GM12878 (cell line): ENCODE data around the gene RANBP3. TPM values are rescaled to one million over a fixed set of nuclear protein-coding genes. Genes with fewer than 3 reads are reported as not detected.

Source experiments
- ATAC-seq: fragments of 200-7000 bp; cut with Tn5 transposase; 3 replicates; pipeline ENCODE4 v1.9.1; 2020; ENCODE audit warnings: mild to moderate bottlenecking, moderate library complexity
- BruUV-seq: library from RNA; stranded (reverse); fragments of 400-500 nt; replicated peaks from 2 replicates; lab custom pipeline; 2021; lab: Mats Ljungman, UMichigan
- CTCF ChIA-PET: fragments of 300-600 bp; sonication (Branson Sonifier 250); formaldehyde crosslinking; extraction: SDS; loops from one replicate; lab custom pipeline; 2021; ENCODE audit warnings: inconsistent platforms; lab: Yijun Ruan, JAX
- POLR2A ChIA-PET: fragments of 350-600 bp; formaldehyde crosslinking; extraction: SDS; loops from one replicate; lab custom pipeline; 2021; ENCODE audit warnings: inconsistent platforms; lab: Charles Lee
- RAD21 ChIA-PET: fragments of 300-600 bp; sonication (Branson Sonifier 250); formaldehyde crosslinking; loops from one replicate; lab custom pipeline; 2023; ENCODE audit warnings: antibody characterized with exemption; ENCODE audit not compliant: unreplicated experiment; lab: Charles Lee
- SMC1A ChIA-PET: fragments of 300-600 bp; sonication (Branson Sonifier 250); formaldehyde crosslinking; loops from one replicate; lab custom pipeline; 2023; ENCODE audit not compliant: unreplicated experiment, uncharacterized antibody; lab: Charles Lee
- DNase-seq: peaks from one replicate; pipeline ENCODE4 v3.0.0-alpha.2; 2011; ENCODE audit warnings: low read depth, low spot score
- FAIRE-seq: peaks from 3 replicates; lab custom pipeline; 2011; peaks lifted over from hg19 to GRCh38; lab: Jason Lieb, UNC
- H2AFZ ChIP-seq: 2 replicates; pipeline ENCODE4 v1.6.0; 2011; ENCODE audit warnings: low read depth, low read length, control low read depth; ENCODE audit not compliant: control insufficient read depth
- H3K27ac ChIP-seq: 2 replicates; pipeline ENCODE4 v1.5.1; 2011; ENCODE audit warnings: control low read depth; ENCODE audit not compliant: control insufficient read depth, insufficient read depth
- H3K27me3 ChIP-seq, 2 experiments: replicated peaks in 1 of 2; 2 replicates each; pipeline versions ENCODE4 v1.6.0 to v1.6.1; 2011; ENCODE audit warnings: low read length in 1 of 2; ENCODE audit not compliant: control insufficient read depth in 2 of 2, insufficient read depth in 2 of 2
- H3K36me3 ChIP-seq, 2 experiments: 2 replicates each; pipeline ENCODE4 v1.5.1; 2011; ENCODE audit warnings: low read length in 1 of 2; ENCODE audit not compliant: control insufficient read depth in 2 of 2, insufficient read depth in 2 of 2
- H3K4me1 ChIP-seq: 2 replicates; pipeline ENCODE4 v1.6.1; 2011; ENCODE audit warnings: mild to moderate bottlenecking, low read length, moderate library complexity, mixed read lengths; ENCODE audit not compliant: control insufficient read depth, insufficient read depth
- H3K4me2 ChIP-seq: 2 replicates; pipeline ENCODE4 v1.6.0; 2011; ENCODE audit warnings: control low read depth; ENCODE audit not compliant: control insufficient read depth, insufficient read depth
- H3K4me3 ChIP-seq: fragments of 200-600 bp; sonication (generic); 2 replicates; pipeline ENCODE4 v1.5.1; 2016
- H3K79me2 ChIP-seq: 2 replicates; pipeline ENCODE4 v1.6.0; 2011; ENCODE audit warnings: low read length; ENCODE audit not compliant: control insufficient read depth, insufficient read depth
- H3K9ac ChIP-seq: 2 replicates; pipeline ENCODE4 v1.8.0; 2011; ENCODE audit warnings: low read length, control low read depth, mixed read lengths; ENCODE audit not compliant: control insufficient read depth, insufficient read depth
- H3K9me3 ChIP-seq: replicated peaks from 3 replicates; pipeline ENCODE4 v1.5.1; 2011; ENCODE audit warnings: mild to moderate bottlenecking, low read length; ENCODE audit not compliant: control insufficient read depth, insufficient read depth
- H4K20me1 ChIP-seq: 2 replicates; pipeline ENCODE4 v1.6.0; 2011; ENCODE audit not compliant: control insufficient read depth, insufficient read depth
- ATF2 ChIP-seq: IDR thresholded peaks from 2 replicates; pipeline ENCODE4 v1.6.1; 2012; ENCODE audit warnings: low read length, inconsistent platforms
- EP300 ChIP-seq, 2 experiments: fragments of 150-350 bp in 1 of 2; IDR thresholded peaks; 2 replicates each; pipeline ENCODE4 v1.6.1; 2011 to 2012; ENCODE audit warnings: low read depth in 2 of 2, low read length in 2 of 2, borderline replicate concordance in 1 of 2, improper control_type of control experiment in 1 of 2, inconsistent platforms in 1 of 2; ENCODE audit not compliant: control insufficient read depth in 1 of 2
- FOXM1 ChIP-seq: IDR thresholded peaks from 2 replicates; pipeline ENCODE4 v1.6.1; 2012; ENCODE audit warnings: low read depth, mild to moderate bottlenecking, inconsistent platforms, low read length, moderate library complexity
- HDGF ChIP-seq: fragments of 450-650 bp; IDR thresholded peaks from 2 replicates; pipeline ENCODE4 v1.6.1; 2016; ENCODE audit warnings: antibody characterized with exemption
- POLR2A ChIP-seq: IDR thresholded peaks from 2 replicates; pipeline ENCODE4 v1.6.1; 2011; ENCODE audit warnings: low read depth, mild to moderate bottlenecking, low read length
- WGBS: methylation state at CpG from one replicate; pipeline ENCODE4 v1.1.6; 2016; ENCODE audit warnings: low lambda C conversion rate; ENCODE audit not compliant: insufficient replicate concordance, insufficient coverage; ENCODE audit errors: missing lambda C conversion rate; 5-methylcytosine and 5-hydroxymethylcytosine counted together
- in situ Hi-C: fragments of 300-500 bp; cut with MboI; formaldehyde crosslinking; loops from 9 replicates; pipeline ENCODE4 v1.14.3; 2018; ENCODE audit warnings: mixed read lengths
- intact Hi-C: fragments of 100-400 bp; cut with micrococcal nuclease; formaldehyde crosslinking; loops from one replicate; pipeline ENCODE4 v1.14.2; 2022; ENCODE audit not compliant: unreplicated experiment
- polyA plus RNA-seq, 11 experiments: library from polyadenylated mRNA; depleted of rRNA in 4 of 11; unstranded in 6 of 11; stranded (reverse) in 5 of 11; fragments of >200 nt; fragmentation: Nextera tagmentation in 4 of 11; fragmentation: Illumina TruSeq in 1 of 11; extraction: Ambion mirVana in 4 of 11; extraction: Trizol in 1 of 11; gene quantifications; 1 replicate in 1 of 11; 2 replicates in 10 of 11; pipeline versions ENCODE4 v1.2.1 to v1.2.3, GENCODE V29; 2011 to 2016; ENCODE audit warnings: inconsistent platforms in 2 of 11, missing spikeins in 2 of 11, low read depth in 1 of 11
- total RNA-seq, 4 experiments: library from RNA; depleted of rRNA in 3 of 4; stranded (reverse); fragments of >200 nt in 3 of 4; fragmentation: Illumina TruSeq in 1 of 4; extraction: Trizol in 1 of 4; gene quantifications; 2 replicates each; pipeline versions ENCODE4 v1.2.1 to v1.2.3, GENCODE V29; 2013 to 2021

Gene RANBP3
- total and polyA plus RNA-seq, 10 of the 15 experiments (the other 5 are each of a cell fraction or from before 2014, with no cell fraction given): 1.1 to 81.6 (median 60.0) TPM

DNA sequence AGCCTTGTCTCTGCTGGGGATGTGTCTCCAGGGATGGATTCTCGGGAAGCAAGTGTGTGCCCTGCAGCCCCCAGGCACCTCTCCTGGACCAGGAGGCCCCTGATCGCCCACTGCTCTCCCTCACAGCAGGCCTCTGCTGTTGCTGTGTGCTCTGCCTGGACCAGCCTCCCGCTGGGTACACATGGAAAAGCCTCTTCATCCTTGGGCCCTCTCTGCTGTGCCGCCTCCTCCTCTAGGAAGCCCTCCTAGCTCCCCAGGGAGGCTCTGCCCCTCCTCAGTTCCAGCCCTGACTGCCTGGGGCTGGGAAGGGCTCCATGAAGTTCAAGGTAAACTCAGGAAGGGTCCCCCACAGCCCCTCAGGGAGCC is 86.4 kb downstream of the RANBP3 start:
- ChIA-PET POLR2A (no interaction called here), SMC1A (no interaction called here)

DNA sequence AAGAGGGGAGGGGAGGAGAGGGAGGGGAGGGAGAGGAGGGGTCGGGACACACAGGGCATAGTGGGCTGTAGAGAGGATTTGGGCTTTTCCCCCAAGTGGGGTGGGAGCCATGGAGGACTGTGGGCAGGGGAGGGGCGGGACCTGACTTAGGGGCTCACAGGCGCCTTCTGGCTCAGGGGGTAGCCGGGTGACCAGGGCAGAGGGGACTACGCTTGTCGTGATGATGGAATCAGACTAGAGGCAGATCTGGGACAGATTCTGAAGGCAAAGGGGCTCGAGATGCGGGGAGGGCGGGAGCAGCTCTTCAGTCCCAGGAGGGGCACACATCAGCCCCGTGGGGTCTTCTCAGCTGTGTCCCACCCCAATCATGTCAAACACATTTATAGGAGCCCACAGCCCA is 87.8 kb downstream of the RANBP3 start:
- CTCF ChIA-PET: interaction anchor here (1.7 kb wide), 1 partner anchor 78 kb away, joined by 5 read pairs; no protein-coding TSS in a partner anchor

More for the DNA sequence above, 86.4 kb downstream of the RANBP3 start:
- in situ Hi-C loops: no loop called here
- BruUV-seq: no TSS peak
- Histone ChIP-seq H3K9ac (no peak overlapping the region), H3K27ac (no peak overlapping the region), H3K9me3 (no peaks in the 10 kb centered on the region), H2AFZ (no peak overlapping the region), H3K36me3 (peaks cover under 1 to 10% of the 10 kb centered on the region in 2 experiments; a peak in 3 of 4 replicates), H3K4me3 (no peak overlapping the region), H3K4me2 (no peak overlapping the region), H3K4me1 (no peaks in the 10 kb centered on the region), H4K20me1 (peaks cover 3% of the 10 kb centered on the region; the same call in 1 of the 2 replicates), H3K79me2 (no peaks in the 10 kb centered on the region), H3K27me3 (no peaks in the 10 kb centered on the region)
- no peak for FAIRE-seq
- RAD21 ChIA-PET: interaction anchor here (0.6 kb wide), 1 partner anchor 13 kb away, joined by 3 read pairs; the partner anchor contains the start of gene VMAC
- CTCF ChIA-PET: interaction anchor here (1.3 to 1.7 kb wide), 3 partner anchors 76 to 118 kb away, joined by 4 to 6 read pairs (median 5); partner anchors contain the start of gene NRTN
- TF ChIP-seq ATF2 (0 out of 2 replicates have a peak, but pooled peaks have one; percentile 48), FOXM1 (0 out of 2 replicates have a peak, but pooled peaks have one; percentile 25), EP300 (IDR thresholded peaks at IDR 0.05; ENCODE audit: borderline replicate concordance in 1 of 2, control insufficient read depth in 1 of 2, low read depth in 2 of 2, low read length in 2 of 2) (no peak)
- DNase-seq: no peak
- no peak for ATAC-seq
- WGBS: 41% methylated on average over 4 of the region's 4 CpGs
- intact Hi-C loops: no loop called here

More for the DNA sequence above, 87.8 kb downstream of the RANBP3 start:
- TF ChIP-seq HDGF (no peak), POLR2A (peak; percentile 45; the same call in 1 of the 2 replicates)
- no TSS peak for BruUV-seq
- H3K9me3 ChIP-seq: no peaks in the 10 kb centered on the region
- no peaks in the 10 kb centered on the region for H3K27me3 ChIP-seq
- in situ Hi-C loops: no loop called here
- ChIA-PET POLR2A (no interaction called here), RAD21 (no interaction called here), SMC1A (interaction anchor here (0.7 kb wide), 1 partner anchor 86 kb away, joined by 3 read pairs; no protein-coding TSS in a partner anchor)
- intact Hi-C loops: no loop called here
- DNase-seq (no peak), ATAC-seq (no peak), FAIRE-seq (no peak)
- H3K27ac ChIP-seq: no peak overlapping the region
- no peaks in the 10 kb centered on the region for H3K79me2 ChIP-seq
- no peak overlapping the region for H3K4me3 ChIP-seq
- peaks cover 0 to 3% of the 10 kb centered on the region in 2 experiments; a peak in 1 of 4 replicates for H3K36me3 ChIP-seq
- no peak overlapping the region for H3K9ac ChIP-seq
- WGBS: 21% methylated on average over 7 of the region's 10 CpGs
- peaks cover 3% of the 10 kb centered on the region; the same call in 1 of the 2 replicates for H4K20me1 ChIP-seq
- H3K4me1 ChIP-seq: no peaks in the 10 kb centered on the region
- H3K4me2 ChIP-seq: no peak overlapping the region
- no peak overlapping the region for H2AFZ ChIP-seq
